Spleen (tissue), 7 donors: ENCODE measurements around the gene MPO.

Experiments
- CTCF ChIP-seq, 11 experiments: fragments of 200-600 bp in 7 of 11; fragments of 450-650 bp in 4 of 11; sonication (generic) in 4 of 11; IDR thresholded peaks in 8 of 11; conservative IDR thresholded peaks in 3 of 11; 1 replicate in 7 of 11; 2 replicates in 4 of 11; pipeline versions ENCODE4 v1.4.0 to v1.8.0; 2016 to 2021; ENCODE audit warnings: antibody characterized with exemption in 11 of 11, inconsistent platforms in 4 of 11, mild to moderate bottlenecking in 1 of 11
- POLR2A ChIP-seq, 3 donors: fragments of 450-650 bp; IDR thresholded peaks; one replicate each; pipeline ENCODE4 v1.5.1; 2017; ENCODE audit warnings: antibody characterized with exemption in 3 of 3, mild to moderate bottlenecking in 1 of 3
- POLR2AphosphoS5 ChIP-seq, 3 donors: sonication (generic); formaldehyde crosslinking; IDR thresholded peaks; one replicate each; pipeline ENCODE4 v1.5.1; 2017; ENCODE audit warnings: antibody characterized with exemption in 3 of 3
- donor health status: DM: no; HTN: no; CAD: no; lungs with moderate emphysema.
- donor health status: DM: no; HTN: no; CAD: no.
- donor health status: DM: no; HTN: no; CAD: no.

DNA sequence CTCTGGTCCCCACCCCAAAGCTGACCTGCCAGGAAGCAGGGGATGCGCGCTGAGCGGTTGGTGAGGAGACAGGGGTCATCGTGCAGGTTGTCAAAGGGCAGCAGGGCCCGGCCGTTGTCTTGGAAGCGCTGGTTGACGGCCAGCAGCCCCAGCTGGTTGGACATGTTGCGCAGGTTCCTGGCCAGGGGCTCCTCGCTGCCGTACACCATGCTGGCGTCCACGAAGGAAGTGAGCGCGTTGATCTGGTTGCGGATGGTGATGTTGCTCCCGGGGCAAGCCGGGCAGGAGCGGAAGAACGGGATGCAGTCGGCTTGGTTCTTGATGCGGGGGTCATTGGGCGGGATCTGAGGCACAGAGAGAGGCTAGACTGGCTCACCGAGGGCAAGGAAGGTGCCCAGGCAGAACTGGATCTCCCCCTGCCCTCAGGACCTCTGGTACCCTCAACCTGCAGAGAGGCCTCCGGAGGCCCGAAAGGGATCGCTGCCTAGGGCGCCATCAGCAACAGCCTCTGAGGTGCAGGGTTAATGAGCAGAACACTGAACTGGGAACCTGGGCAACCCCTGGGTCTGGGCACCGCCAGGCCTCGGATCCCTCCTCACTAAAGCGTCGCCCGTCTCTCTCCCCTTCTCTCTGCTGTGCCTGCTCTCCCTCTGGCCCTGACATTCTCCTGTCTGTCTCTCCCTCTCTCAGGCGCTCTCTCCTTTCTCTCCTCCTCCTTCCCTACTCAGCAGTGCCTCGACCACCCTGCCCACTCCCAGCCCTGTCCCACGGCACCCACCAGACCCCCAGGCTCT lies 2.7 kb downstream of the MPO start:
- no peak for TF ChIP-seq CTCF (IDR thresholded peaks at IDR 0.05 in 8 of 11, conservative IDR thresholded peaks at IDR 0.05 in 3 of 11)
- TF ChIP-seq POLR2A (IDR thresholded peaks at IDR 0.05) = no peak
- no peak for TF ChIP-seq POLR2AphosphoS5 (IDR thresholded peaks at IDR 0.05)
